ENCODE results near the gene HRH2. TPM values are rescaled to one million over a fixed set of nuclear protein-coding genes. Genes with fewer than 3 reads are reported as not detected.

Gene HRH2
- total RNA-seq, 1 experiment from 2014 or later = 3.3 TPM

- Histone ChIP-seq H3K9ac (ENCODE audit: extremely low read depth, insufficient read length, low read length) (no peak overlapping the region), H3K23me2 (ENCODE audit: insufficient read length, low read depth, low read length, poor library complexity, severe bottlenecking) (no peaks in the 10 kb centered on the region), H4K91ac (ENCODE audit: insufficient read length, low read depth, low read length) (no peak overlapping the region), H4K5ac (ENCODE audit: insufficient read length, low read depth, low read length) (no peak overlapping the region), H3T11ph (ENCODE audit: low read length) (no peak overlapping the region), H3K4me1 (ENCODE audit: insufficient read depth, low read length) (peaks cover 3% of the 10 kb centered on the region; the same call in 1 of the 2 replicates), H3K27ac (ENCODE audit: insufficient read length, low read depth, low read length) (no peak overlapping the region), H3K79me2 (ENCODE audit: insufficient read depth, low read length) (no peaks in the 10 kb centered on the region), H2BK20ac (ENCODE audit: low read depth, low read length, poor library complexity, severe bottlenecking) (no peak overlapping the region), H3K14ac (ENCODE audit: insufficient read depth, low read length) (no peak overlapping the region), H3K56ac (ENCODE audit: insufficient read length, low read depth, low read length) (no peak overlapping the region), H3K18ac (ENCODE audit: insufficient read length, low read depth, low read length) (no peak overlapping the region), H2AFZ (ENCODE audit: low read length) (no peak overlapping the region), H3K79me1 (ENCODE audit: insufficient read depth, low read depth, low read length, poor library complexity, severe bottlenecking) (no peaks in the 10 kb centered on the region), H3K9me3 (ENCODE audit: control insufficient read depth, low read depth, low read length) (peaks cover 13% of the 10 kb centered on the region), H4K20me1 (ENCODE audit: control insufficient read depth, insufficient read depth, insufficient read length) (no peaks in the 10 kb centered on the region), H3K27me3 (ENCODE audit: insufficient read depth, low read length) (no peaks in the 10 kb centered on the region), H2BK12ac (ENCODE audit: insufficient read length, low read depth, low read length) (no peak overlapping the region), H2BK5ac (ENCODE audit: insufficient read length, low read length) (no peak overlapping the region), H3K4me2 (ENCODE audit: insufficient read depth, insufficient read length, low read length) (no peak overlapping the region), H3K23ac (ENCODE audit: insufficient read length, low read depth, low read length) (no peak overlapping the region), H2BK120ac (ENCODE audit: low read depth, low read length, poor library complexity, severe bottlenecking) (no peak overlapping the region), H2AK5ac (ENCODE audit: insufficient read length, low read length) (no peak overlapping the region), H4K8ac (replicated peaks; ENCODE audit: insufficient read length, low read depth, low read length) (no peak overlapping the region), H3K4ac (ENCODE audit: low read depth, low read length) (no peak overlapping the region), H2BK15ac (ENCODE audit: low read depth, low read length) (no peak overlapping the region)
- H3K27me3 Mint-ChIP-seq (ENCODE audit: low read depth) = peaks cover under 1% of the 10 kb centered on the region; the same call in 1 of the 2 replicates
- H3K4me1 Mint-ChIP-seq = peaks cover 25 to 39% of the 10 kb centered on the region in 2 experiments
- no peak for TF ChIP-seq CTCF (conservative IDR thresholded peaks at IDR 0.05)
- no CpG with 5 or more reads among the region's 1 CpG for WGBS (ENCODE audit: extremely low coverage, insufficient read length, low lambda C conversion rate)
- no peak overlapping the region for H3K27ac Mint-ChIP-seq
- no peak overlapping the region for H3K4me3 Mint-ChIP-seq
- H3K36me3 Mint-ChIP-seq (ENCODE audit: insufficient read depth in 1 of 3, low read depth in 3 of 3) = peaks cover 5 to 18% (median 13%) of the 10 kb centered on the region in 3 experiments
- peaks cover 14 to 28% of the 10 kb centered on the region in 2 experiments for H3K9me3 Mint-ChIP-seq
- DNase-seq = no peak
These were observed 35.9 kb upstream of the HRH2 start for GRCh38 chr5:175621971-175622370.
